Right lung (tissue), 5 donors: ENCODE measurements around the gene BPIFB6. TPM values are rescaled to one million over a fixed set of nuclear protein-coding genes. Genes with fewer than 3 reads are reported as not detected.
"Not testable (repeated sequence)": the region's sequence is repeated elsewhere in the genome, so short reads cannot be mapped to it uniquely, and the experiment has no call there.

Experiments used
- DNase-seq, 2 donors: peaks; one replicate each; pipeline ENCODE4 v3.0.0-alpha.2; 2013
- polyA plus RNA-seq, 5 donors: library from polyadenylated mRNA; unstranded; fragments of 120-200 nt; gene quantifications; one replicate each; pipeline versions ENCODE4 v1.2.1 to v1.2.3, GENCODE V29; 2013; ENCODE audit warnings: inconsistent platforms in 1 of 5, low replicate concordance in 1 of 5; ENCODE audit not compliant: insufficient read length in 5 of 5, insufficient read depth in 1 of 5

BPIFB6 gene
- polyA plus RNA-seq, 5 donors, result not detected

DNA sequence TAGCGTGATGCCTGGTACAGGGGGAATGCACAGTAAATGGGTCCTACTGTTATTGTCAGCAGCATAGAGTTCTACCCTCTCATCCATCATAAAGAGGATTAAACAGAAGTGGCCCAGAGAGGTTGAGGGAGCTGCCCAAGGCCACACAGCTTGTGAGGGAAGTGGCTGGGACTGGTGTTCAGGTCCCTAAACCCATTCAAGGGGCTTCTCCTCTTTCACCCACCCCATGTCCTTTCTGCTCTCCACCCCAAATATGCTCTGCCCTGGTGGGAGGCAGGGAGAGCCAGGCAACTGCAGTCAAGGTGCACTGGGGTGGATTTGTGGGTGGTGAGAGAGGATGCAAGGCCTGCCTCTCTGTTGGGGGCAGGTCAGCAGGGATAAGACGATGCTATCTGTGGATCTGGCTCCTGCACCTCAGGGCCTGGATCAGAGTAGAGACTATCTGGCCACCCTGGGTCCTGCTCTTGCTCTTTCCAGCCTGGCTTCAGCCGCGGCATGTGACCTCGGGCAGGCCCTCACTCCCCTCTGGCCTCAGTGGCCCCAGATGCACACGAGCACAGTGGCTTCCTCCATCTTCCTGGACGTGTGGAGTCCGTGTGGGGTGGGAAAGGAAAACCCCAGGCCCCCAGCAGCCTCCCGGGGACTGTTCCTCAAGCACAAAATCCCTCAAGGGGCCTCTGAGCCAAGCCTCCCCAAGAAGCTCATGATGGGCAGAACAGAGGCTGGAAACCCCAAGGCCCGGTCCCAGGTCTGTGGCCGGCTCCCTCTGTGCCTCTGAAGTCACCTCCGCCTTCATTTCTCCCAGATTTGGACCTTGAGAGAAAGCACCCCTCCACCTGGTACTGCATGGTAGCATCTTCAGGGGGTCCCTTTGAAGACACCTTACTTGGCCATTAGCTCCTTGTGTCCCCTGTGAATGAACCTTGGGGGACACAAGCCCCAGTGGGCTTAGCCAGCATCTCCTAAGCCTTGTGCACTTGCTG is 3.4 kb upstream of the BPIFB6 start:
- DNase-seq, result no peak

DNA sequence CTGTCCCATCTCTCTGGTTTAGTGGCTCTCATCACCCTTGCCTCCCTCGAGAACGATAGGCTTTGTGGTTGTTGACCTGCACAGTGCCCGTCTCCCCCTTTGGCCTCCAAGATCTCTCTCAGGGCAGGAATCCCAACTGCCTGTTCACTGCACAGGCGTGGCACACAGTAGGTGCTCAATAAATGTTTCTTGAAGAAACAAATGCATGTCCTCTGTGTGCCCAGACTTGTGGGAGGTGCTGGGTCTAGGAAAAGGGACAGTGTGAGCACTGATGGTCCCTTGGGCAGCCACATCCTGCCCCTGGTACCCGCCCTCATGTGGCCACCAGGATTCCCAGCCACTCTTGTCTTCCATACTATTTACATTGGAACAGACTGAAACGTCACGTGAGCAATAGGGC is 2.6 kb upstream of the BPIFB6 start:
- no peak for DNase-seq

DNA sequence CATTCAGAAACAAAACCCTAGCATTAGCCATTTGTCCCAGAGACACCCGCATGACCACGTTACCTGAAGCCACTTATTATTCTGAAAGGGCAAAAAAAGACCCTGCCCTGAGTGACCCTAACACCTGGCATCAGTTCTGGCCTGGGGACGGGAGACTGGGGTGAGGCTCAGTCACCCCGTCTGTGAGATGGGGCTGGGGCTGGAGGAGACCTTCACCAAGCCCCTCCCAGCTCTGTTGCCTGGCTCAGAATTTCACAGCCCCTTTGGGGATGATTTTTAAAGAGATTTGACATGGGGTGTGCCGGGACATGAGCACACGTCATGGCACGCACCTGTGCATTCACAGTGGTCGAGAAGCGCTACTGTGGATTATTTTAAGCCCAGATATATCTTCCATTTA is 1.4 kb upstream of the BPIFB6 start:
- DNase-seq, result no peak

DNA sequence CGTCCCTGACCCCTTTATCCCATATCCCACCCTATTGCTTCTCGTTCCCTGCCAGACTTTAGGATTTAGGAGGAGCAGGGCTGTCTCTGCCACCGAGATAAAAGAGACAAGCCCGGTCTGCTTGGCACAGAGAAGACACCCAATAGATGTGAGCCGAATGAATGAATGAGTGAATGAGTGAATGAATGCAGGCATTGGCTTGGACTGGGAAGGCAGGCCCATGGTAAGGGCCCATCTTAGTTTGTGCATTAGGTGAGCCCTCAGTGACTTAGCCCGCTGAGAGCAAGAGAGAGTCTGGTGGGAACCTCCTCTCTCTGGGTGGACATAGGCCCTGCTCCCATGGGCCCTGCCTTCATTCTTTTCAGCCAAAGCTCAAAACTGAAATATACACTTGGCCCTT is 879 bp upstream of the BPIFB6 start:
- DNase-seq, result no peak

DNA sequence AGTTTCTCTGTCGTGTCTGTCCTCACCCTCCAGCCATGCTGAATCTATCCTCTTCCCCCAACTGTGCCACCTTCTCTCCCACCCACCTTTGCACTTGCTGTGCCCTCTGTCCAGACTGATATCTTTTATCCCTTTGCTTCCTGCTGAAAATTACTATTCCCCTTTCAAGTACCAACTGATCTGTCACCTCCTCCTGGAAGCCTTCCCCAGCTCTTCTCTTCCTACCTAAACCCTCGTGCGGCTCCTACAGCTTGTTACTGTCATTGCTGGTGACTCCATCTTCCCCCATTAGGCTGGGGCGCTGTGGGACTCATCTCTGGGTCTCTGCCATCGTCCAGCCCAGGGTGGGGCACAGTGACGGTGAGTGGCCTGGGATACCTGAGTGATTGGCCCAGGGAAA is 1.1 kb downstream of the BPIFB6 start:
- DNase-seq, result no peak

DNA sequence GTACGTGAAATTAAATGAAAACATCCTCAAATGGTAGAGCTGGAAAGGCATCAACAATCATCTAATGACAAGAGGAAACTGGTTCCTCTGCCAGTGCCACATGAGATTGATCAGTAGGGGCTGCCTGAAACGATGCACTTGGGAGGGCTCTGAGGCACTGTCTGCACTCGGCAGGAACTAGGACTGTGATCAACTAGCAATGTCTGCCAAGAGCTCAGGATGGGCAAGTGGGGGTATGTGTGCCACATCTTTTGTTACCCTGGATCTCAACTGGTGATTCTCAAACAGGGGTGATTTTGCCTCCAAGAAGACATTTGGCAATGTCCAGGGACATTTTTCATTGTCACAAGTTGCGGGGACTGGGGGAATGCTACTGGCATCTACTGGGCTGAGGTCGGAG is 1.9 kb downstream of the BPIFB6 start:
- DNase-seq, result no peak

DNA sequence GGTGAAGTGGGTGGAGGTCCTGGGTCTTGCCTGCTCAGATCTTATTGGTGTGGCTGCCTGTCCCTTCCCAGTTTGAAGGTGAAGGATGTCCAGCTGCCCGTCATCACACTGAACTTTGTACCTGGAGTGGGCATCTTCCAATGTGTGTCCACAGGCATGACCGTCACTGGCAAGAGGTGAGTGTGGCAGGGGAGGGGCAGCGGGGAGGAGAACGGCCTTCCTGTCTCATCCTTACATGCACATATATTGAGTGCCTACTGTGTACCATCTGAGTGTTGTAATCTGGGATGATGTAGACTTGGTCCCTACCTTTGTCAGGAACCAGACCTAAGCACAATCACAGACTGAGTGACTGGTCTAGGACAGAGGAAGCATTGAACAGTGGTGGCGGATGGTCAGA is 2.7 kb downstream of the BPIFB6 start:
- DNase-seq, result no peak

DNA sequence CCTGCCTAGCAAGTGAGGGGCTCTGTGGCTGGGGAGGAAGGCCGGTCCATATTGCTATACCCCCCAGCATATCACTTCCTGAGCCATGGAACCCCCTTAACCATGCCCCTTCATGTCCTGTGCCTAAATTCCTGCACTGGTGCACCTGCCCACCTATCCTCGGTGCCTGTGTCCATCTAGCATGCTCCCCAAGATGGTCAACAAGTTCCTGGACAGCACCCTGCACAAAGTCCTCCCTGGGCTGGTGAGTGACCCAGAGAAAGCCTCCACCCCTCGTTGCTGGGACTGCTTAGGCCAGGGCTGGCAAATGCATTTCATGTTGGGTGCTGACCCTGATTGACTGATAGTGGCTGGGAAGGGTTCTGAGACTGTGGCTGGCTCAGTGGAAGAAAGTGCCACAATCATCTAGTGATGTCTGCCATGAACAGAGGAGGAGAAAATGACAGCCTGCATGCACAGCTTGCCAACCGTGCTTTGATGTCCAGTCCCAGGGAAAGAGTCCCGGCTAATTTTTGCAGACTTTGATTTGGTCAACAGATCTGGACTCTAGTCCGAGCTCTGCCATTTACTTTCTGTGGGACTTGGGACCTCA is 3.5 kb downstream of the BPIFB6 start:
- DNase-seq, result no peak

DNA sequence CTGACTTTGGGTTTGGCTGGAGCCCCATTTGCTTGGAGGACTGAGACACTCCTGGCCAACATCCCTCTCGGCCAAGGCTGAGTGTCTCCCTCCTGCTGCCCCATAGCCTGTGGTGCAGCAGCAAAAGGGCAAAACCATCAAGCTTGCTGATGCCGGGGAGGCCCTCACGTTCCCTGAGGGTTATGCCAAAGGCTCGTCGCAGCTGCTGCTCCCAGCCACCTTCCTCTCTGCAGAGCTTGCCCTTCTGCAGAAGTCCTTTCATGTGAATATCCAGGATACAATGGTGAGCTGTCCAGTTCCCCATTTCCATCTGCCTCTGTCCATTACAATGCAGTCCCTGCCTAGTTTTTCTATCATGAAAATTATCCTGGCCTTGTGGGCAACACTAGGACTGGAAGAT is 6.0 kb downstream of the BPIFB6 start:
- no peak for DNase-seq

DNA sequence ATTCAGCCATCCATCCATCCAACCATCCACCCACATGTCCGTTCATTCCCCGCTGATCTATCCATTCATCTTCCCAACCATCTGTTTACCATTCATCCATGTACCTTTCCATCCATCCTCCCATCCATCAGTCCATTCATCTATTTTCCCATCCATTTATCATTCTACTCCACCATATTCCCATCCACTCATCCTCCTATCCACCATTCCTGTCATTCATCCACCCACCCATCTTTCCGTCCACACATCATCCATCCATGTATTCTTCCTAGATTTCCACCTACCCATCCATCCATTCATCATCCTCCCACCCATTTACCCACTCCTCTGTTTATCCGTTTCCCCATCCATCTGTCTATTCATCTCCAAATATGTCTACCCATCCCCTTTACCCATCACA is 6.8 kb downstream of the BPIFB6 start:
- no peak for DNase-seq

DNA sequence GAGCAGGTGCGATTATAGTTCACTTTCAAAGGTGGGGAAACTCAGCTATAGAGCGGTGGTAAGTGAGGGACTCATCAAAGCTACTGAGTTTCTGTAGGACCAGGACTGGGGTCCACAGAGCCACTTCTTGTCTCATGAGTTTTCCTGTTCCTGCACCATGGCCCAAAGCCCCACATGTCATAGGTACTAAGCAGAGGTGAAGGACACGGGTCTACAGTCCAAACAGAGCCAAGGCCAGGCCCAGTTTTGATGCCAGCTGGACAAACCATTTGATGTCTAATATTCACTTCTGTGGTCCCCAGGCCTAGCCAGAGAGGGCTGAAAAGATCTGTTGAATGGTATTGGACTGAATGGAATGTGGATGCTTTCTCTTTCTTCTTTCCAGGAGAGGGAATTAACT is 11.0 kb downstream of the BPIFB6 start:
- DNase-seq, result no peak

DNA sequence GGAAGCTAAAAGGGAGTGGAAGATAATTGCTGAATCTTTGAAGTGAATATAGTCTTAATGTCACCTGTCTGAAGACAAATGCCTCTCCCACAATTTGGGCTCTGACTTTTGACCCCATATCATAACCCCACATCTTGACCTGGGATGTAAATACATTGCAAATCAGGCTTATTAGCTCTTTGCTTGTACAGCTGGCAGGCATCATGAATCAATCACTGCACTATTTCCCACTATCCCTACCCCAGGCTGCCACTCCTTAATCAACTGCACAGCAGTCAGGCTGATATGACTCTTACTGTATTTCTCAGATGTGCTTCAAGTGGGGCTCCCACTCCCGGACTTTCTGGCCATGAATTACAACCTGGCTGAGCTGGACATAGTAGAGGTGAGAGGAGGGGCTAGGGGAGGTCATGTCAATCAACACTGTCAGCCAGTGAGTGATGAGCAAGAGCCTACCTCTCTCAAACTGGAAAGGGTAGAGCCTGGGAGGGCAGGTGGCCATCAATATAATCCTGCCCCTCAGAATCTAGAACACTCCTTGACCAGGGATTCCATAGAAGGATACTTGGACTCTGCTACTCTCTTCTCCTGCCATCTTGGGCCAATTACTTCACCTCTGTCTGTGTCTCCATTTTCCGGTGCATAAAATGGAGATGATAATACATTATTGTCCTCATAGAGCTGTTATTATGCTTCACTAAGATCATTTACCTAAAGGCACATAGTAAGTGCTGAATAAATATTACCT is 11.7 kb downstream of the BPIFB6 start:
- DNase-seq, result no peak

DNA sequence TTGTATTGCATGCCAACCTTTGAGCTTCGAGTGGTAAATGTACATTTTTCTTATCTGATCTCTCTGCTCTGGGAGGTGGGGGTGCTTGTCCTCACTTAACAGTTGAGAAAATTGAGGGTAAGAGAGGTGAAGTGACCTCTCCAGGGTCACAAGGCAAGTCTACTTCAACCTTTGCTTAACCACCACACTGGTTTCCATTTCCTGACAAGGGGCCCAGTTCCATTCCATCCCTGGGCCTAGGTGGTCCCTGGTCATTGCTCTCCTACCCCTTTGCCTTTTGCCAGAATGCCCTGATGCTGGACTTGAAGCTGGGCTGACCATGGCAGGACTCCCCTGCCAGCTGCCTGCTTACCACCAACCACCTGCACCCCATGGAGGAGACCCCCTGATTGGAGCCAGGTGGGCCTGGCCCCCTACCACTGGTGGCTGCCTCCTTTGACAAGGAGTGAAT is 12.3 kb downstream of the BPIFB6 start:
- DNase-seq, result no peak

DNA sequence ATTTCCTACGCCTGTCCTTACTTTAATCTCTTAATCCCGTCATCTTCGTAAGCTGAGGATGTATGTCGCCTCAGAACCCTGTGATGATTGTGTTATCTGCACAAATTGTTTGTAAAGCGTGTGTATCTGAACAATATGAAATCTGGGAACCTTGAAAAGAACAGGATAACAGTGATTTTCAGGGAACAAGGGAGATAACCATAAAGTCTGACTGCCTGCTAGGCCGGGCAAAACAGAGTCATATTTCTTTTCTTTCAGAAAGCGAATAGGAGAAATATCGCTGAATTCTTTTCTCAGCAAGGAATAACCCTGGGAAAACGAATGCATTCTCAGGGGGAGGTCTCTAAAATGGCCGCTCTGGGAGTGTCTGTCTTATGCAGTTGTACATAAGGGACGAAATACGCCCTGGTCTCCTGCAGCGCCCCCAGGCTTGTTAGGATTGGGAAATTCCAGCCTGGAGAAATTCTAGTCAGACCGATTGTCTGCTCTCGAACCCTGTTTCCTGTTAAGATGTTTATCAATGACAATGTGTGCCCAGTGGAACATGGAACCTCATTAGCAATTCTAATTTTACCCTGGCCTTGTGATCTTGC is 13.8 kb downstream of the BPIFB6 start:
- not testable (repeated sequence) for DNase-seq

DNA sequence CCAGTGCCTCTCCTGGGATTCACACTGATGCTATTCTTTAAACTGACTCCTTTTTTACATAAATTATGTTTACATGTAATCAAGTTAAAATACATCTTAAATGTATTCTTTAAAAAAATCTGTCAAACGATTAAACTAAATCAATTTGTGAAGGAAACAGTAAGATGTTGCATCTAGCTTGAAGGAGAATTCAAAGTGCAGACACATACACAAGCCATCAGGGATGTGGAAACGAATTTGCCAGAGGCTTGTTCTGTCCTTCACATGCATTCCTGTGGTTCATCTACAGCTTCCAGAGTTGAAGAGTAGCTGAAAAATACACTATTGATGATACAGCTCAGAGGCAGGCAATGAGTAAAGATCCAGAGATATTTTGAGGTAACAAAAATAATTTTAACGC is 15.0 kb downstream of the BPIFB6 start:
- no peak for DNase-seq

DNA sequence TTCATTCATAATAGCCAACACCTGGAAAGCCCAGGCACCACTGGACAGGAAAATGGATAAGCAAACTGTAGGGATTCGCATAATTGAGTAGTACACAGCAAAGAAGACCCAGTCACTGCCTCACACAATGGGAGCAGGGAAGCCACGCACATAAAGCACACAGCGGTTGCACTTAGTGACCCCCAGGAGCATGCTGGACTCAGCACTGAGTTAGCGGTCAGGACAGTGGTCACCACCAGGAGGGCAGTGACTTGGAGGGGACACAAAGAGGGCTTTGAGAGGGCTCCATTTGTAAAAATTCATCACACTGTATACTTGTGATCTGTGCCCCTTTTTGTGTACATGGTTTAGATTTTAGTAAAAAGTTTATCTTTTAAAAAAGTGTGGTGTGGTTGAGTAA is 19.9 kb downstream of the BPIFB6 start:
- no peak for DNase-seq

DNA sequence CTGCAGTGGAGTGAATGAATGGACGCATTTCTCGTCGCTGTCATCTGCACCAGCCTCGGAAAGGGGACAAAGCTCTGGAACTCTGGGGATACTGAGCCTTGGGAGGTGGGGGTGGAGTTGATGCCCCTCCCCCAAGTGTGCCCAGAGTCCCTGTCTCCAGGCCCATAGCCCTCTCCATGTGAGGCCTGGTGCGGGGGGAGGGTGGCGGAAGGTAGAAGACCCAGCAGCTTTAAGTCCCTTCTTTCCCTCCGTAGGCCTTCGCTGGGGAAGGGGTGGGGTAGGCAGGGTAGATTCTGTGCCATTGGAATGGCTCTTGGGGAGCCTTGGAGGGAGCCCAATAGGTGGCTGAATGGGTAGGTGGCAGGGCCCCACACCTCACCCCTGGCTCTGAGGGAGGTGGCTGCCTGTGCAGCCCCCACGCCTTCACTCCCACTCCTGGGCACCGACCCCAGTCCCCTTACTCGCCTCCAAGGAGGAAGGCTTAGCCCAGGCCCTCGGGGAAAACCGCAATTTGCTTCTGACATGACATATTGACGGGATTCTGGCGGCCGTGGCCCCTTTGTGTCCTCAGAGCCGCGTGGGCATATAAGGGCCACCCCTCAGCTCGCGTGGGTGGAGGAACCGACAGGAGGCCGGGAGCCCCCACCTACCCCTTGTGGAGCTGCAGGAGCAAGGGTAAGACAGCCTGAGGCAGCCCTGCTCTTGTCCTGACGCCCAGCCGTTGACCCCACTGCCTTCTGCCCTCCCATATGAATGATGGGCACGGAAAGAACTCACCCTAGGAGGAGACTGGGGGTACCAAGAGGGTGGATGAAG is 22.1 kb downstream of the BPIFB6 start, which contains the start of gene BPIFB3:
Gene BPIFB3 (plus strand): TSS at position 613 of the 816 bp plus-strand sequence. CDS start 1,533 bp downstream, outside the sequence.
- DNase-seq, result no peak

DNA sequence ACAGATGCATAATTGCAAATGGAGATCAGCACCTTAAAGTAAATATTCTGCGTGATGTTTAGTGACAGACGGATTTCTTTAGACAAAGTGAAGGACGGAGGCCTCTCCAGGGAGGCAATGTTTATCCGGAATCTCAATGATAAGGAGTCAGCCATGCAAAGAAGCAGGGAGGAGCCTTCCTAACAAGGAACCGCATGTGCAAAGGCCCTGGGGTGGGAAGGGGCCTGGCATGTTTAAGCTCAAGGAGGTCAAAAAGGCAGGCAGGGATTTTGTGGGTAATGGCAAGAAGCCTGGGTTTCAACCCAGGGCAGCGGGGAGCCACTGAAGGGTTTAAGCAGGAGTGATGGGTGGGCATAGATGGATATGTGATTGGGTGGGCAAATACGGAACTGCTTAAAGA is 22.9 kb downstream of the BPIFB6 start:
- DNase-seq, result no peak

DNA sequence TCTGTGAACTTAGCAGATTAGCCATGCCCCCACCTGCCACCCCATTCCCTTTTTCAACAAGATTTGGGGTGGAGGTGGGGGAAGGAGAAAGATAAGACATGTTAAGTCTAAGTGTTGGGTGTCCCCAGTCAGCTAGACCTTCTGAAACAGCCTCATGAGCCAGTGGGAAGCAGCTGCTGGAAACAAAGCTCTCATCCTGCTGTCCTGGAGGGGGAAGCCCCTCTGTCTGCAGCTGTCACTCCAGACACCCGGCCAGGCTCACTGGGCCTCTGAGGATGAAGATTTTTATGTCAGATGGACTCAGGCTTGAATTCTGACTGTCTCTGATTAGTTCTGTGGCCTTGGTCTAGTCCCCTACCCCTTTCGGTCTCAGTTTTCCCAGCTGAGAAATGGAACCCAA is 23.3 kb downstream of the BPIFB6 start:
- no peak for DNase-seq

DNA sequence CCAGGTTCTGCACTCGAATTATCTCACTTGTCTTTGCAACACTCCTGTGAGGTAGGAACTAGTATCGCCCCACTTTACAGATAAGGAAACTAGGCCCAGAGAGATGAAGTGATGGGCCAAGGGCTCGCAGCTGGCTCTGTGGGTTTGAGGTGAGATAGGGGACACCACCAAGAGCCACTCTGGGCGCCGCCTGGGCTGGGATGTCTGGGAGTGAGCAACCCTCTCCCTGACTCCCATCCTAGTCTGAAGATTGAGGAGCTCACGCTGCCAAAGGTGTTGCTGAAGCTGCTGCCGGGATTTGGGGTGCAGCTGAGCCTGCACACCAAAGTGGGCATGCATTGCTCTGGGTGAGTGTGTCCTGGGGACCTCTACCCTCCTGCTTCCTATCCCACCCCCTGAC is 27.7 kb downstream of the BPIFB6 start:
- DNase-seq, result no peak

DNA sequence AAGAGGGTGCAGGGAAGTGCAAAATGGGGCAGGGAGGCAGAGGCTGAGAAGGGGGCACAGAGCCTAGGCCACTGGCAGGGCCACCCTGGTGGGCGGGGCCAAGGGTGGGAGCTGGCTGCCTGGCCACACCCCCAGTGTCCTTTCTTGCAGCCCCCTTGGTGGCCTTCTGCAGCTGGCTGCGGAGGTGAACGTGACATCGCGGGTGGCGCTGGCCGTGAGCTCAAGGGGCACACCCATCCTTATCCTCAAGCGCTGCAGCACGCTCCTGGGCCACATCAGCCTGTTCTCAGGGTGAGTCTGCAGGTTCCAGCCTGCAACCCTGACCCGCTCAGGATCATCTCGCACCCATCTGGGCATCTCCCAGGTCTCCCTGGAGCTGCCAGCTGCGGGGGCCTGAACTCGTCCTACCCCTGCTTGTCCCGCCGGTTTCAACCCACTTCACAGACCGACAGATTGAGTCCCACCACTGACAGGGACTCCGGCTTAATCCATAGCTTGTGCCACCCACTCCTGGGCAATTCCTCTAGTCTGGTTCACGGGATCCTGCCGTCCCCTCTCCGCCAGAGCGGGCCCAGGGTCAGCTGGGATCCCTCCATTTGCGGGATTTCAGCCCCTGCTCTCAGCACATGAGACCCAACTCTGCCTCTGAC is 28.4 kb downstream of the BPIFB6 start:
- no peak for DNase-seq
